Measurements from ENCODE around the gene EFNB2. TPM values are rescaled to one million over a fixed set of nuclear protein-coding genes. Genes with fewer than 3 reads are reported as not detected.
A peak's percentile ranks its signal among the peaks of the same experiment; 100 is the strongest.

The EFNB2 gene
- total RNA-seq, 1 experiment from 2014 or later, result 11.8 TPM

DNA sequence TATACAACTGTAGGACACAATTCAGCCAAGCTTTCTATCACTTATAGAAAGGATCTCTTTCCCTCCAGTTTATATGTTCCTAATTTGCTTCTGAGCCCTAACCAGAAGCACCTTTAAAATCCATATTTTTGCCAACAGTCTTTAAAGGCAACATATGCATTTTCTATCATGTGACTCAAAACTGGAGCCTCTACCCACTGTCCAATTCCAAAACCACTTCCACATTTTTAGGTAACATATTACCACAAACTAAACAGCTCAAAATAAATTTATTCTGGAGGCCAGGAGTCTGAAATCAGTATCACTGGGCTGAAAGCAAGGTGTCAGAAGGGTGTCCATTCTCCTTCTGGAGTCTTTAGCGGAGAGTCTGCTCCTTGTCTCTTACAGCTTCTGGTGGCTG, 15.9 kb upstream of the EFNB2 start:
- no peak for DNase-seq (ENCODE audit: low read depth)

DNA sequence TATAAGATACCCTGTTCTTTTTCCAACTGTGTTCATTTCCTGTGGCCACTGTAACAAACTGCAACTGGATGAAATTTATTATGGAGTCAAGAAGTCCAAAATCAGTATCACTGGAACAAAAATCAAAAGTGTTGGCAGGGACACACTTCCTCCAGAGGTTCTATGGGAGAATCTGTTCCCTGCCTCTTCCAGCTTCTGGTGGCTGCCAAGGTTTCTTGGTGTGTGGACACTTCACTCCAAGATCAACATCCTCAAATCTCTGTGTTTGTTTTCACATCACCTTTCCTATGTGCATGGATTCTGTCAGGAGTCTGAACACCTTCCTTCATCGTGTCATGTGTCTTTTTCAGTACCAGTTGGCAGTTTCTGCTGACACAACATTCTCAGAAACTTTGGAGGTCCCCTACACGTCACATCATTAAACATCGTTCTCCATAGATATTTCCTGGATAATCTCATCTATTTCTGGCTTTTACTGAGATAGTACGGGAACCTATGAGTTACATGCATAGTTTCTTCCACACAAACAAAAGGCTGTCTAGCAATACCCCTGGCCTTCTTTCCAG, 15.2 kb upstream of the EFNB2 start:
- no peak for DNase-seq (ENCODE audit: low read depth)

DNA sequence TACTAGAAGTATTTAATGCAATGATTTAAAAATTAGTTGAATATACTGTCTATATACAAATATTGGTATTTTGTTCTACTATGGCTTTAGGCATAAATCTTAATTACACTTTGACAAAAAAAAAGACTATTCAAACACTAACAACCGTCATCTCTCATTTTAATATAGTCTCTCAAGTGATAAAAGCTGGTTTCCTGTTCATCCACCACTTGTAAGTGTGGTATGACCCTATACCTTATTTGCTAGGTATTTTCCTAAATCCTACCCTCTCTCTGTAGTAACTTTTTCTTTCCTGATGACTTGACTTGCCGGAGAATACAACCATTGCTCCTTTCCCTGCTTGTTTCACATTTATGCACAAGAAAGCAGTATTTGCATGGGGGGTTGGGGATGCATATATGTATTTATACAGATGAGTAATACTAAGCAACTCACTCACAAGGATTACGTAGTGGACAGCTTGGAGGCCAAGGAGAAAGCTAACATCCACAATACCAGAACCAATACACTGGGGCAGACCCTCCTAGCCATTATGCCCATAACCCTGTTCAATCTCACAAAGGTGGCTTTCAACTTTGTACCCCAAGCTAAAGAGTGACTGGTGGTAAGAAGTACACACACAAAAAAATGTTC, 12.7 kb upstream of the EFNB2 start:
- DNase-seq (ENCODE audit: low read depth), result no peak

DNA sequence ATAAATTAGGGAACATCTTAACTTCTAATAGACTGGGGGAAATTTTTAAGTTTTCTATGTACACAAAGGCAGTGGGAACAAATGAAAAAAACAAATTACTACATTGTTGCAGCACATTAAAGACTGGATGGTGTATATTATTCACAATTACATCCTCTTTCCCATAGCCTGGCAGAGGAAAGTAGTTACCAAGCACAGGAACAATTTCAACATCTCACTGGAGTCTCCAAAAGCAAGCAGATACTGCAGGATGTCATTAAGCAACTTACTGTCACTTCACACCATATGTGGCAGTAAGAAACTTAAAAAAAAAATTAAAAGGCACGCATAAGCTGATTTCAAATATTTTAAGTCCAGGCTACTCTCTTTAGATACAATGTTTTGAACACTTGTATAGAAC, 6.4 kb upstream of the EFNB2 start:
- no peak for DNase-seq (ENCODE audit: low read depth)

DNA sequence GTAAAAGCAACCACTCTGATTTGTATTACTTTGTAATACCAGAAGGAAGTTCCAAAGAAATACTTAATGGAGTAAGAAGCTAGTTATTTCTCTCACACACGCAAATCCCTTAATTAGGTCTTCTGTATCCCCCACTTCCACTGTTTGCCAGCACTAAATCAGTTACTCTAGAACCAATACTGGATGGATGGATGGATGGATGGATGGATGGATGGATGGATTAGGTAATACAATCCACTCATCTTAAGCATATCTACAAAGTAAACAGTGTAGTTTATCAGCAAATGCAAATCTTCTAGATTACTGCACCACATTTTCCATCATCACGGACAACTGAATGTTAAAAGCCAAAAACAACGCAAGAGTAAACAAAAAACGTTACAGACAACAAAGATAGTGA, 5.2 kb upstream of the EFNB2 start:
- no peak for DNase-seq (ENCODE audit: low read depth)

DNA sequence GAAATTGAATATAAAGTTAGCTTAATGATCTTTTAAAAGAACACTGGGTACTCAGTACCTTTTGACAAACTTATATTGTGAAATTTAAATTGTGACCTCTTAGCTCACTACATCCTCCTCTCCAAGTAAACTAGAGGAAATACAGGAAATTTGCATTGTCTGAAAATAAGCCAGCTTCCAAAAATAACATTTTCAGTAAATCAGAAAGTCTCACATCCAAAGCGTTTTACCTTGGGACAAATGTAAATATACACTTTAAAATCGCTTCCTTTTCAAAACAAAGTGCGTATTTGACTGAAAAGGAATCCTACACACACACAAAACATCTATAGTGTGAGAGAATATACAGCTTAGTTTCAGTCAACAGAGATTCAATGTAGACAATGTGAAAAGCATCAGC, 2.1 kb upstream of the EFNB2 start:
- no peak for DNase-seq (ENCODE audit: low read depth)

DNA sequence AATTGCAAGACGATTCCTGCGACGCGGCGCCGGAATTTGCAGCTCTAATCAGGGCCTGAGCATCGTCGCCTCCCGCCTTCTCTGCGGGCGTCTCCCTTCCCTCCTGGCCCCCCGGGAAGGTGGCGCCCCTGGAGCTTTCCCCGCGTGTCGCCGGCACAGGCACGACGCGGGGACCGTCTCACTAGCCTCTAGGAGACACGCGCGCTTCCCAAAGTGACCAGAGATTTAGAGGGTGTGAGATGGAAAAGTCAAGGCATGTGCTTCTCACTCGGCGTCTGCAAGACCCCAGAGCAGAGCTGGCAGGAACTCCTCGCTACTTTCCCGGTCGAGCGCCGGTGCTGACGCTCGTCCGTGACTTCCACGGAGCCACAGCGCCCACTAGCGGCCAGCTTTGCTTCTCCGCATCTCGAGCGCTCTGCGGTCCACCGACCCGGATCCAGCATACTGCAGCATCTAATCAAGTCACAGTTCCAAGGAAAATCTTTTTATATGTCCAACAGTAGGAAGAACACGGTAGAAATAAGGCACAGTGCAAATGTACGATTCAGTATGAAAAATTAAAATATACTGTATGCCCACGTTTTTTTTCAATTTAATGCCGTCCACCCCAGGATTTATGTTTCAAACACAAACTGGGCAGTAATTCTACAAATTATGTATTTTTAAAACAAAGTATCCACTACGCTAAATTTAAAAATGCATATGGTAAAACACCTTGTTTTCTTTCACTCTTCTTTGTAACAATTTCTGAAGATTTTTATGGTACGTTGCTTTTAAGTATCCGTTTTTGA, 977 bp upstream of the EFNB2 start:
- peak; percentile 78 for DNase-seq (ENCODE audit: low read depth)

DNA sequence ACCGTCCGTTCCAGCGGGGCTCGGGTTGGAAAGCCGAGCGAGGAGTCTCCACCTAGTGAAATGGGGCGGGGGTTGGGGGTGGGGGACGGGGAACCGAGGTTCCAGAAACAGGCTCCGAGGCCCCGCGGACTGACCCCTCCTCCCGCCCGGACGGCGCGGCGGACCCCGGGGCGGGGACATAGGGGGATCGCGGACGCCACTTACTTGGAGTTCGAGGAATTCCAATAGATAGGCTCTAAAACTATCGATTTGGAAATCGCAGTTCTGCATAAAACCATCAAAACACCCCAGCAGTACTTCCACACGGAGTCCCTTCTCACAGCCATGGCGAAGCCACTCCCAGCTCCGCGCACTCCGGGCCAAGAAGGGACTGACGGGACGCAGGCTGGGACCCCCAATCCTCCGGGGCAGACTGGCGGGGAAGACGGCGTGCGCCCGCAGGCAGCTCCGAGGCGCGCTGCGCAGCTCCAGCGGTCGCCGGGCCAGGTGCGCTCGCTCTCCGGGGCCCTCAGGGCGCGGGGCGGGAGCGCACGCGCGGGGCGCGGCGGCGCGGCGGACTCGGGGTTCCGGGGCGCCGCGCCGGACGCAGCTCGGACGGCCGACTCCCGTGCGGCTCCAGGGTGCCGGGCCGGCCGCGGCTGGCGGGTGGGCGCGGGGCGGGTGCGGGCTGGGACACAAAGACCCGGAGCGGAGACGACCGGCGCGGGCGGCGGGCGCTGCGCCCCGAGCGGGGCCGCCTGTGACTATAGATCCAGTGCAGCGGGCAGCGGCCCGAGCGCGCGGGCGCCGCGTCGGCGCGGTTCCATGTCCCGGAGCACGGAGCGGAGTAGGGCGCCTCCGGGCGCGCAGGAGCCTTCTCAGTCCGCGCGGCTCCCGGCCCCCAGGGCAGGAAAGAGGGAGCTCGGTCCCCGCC, 567 bp downstream of the EFNB2 start:
- peak; percentile 16 for DNase-seq (ENCODE audit: low read depth)

DNA sequence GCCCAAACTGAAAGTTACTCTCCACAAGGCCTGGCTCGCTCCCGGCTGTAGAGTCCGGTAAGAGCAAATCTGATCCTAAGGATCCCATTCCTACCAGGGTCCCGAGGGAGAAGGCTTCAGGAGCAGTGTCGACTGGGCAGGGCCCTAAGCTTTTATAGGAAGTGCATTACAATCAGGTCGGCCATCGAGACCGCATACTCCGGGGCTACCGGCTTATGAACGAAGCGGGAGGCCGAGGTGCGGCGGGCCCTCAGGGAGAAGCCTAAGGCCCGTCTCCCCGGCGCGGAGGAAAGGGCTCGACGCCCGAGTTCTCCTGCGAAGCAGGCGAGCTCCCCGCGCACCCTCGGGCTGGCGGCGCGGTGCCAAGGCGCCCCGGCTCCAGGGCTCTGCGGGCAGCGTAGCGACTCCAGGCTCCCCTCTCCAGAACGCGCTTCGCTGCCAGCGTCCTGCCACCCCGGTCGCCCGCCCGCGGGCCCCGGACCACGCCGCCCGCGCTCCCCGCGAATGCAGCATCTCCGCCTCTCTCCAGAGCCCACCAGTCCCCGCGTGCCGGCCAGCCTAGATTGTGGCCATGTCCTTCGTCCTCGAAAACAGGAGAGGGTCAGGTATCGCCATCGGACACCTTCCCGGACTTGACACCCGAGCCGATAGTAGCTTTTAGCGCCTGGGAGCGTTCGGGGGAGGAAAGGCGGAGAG, 1.4 kb downstream of the EFNB2 start:
- peak; percentile 79 for DNase-seq (ENCODE audit: low read depth)

DNA sequence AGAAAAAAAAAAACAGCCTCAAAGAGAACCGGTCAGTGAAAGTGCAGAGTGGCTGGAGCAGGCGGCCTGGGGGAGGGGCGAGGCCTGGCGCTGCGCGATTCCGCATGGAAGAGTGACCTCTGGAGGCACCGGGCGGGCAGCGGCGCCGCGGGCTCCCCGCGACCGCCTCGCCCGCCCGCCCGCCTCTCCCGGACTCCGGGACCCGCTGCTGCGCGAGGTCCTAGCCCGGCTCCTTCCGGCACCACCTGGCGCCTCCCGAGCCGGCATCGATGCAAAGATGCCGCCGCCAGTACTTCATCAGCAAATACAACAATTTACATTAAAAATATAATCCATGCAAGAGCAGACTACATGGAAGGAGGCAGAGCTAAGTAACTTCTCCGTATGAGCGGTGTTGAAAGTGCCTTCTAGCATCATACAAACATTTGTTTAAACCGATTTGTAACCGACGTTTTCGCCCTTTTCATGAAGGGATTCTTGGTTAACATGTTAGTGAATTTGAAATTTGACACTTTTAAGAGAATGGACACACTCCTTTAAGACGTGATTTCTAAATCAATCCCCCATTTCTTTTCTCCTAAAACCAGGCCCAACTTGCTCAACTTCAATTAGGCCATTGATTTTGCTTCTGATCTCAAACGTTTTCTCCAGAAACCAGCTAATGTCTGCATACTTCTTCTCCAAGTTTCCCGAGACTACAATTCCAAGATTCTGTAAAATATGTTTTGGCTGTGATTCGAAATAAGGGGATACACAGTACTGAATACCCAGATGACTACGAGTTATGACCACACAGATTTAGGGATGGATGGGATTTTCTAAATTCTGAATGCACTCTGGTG, 2.1 kb downstream of the EFNB2 start:
- peak; percentile 82 for DNase-seq (ENCODE audit: low read depth)

DNA sequence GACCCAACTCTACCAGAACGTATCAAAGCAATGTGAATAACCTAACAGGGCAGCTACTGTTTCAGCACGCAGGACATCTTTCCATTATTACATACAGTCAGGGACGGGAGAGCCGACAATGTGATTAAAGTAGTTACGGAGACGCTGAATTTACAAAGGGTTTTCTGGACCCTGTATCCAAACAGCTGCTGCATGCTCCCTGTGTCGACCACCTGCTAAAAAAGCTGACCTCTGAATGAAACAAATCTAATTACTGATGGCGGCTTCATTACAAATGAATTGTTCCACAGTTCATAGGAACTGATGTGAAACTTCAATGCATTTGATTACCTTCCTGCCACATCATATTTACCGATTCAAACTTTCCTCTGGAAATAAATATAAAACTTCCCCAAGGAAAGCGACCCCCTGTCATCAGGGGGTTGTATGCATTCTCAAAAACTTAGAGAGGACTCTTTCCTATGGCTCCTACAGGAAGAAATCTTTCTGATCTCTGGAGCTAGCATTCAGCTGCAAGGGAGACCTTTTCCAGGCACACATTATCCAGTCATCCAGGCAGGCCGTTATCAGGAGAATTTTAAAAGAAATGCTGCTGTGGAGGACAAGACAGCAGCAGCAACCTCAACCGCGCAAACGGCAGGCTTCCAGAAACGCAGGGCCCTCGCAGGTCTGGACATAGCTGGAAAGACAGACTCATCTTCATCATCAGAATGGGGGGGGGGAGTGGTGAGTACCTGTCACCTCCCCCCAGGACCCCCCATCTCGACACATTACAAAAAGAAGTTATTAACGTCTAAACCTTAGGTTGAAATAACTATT, 3.1 kb downstream of the EFNB2 start:
- DNase-seq (ENCODE audit: low read depth), result peak; percentile 45

DNA sequence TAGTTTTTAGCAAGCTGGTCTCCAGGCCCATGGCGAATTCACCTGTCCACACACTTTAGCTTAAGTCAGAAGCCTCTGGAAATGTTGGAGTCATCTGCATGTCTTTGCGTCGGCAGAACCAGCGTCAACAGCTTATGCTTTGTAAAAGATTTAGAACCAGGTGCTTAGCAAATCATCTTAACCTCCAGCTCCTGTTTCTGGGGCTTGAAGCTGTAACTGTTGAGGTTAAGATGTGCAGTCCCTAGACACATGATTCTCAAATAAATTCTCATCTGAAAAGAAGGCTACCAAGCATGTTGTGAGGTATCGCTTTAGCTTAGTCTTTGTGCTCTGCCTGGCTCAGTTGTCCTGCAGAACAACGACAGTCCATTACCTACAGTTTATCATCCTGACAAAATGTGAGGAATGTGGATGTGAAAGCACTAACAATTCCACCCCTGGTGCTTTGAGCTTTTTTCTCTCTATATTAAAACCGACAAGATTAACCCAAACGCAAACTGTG, 4.4 kb downstream of the EFNB2 start:
- no peak for DNase-seq (ENCODE audit: low read depth)

DNA sequence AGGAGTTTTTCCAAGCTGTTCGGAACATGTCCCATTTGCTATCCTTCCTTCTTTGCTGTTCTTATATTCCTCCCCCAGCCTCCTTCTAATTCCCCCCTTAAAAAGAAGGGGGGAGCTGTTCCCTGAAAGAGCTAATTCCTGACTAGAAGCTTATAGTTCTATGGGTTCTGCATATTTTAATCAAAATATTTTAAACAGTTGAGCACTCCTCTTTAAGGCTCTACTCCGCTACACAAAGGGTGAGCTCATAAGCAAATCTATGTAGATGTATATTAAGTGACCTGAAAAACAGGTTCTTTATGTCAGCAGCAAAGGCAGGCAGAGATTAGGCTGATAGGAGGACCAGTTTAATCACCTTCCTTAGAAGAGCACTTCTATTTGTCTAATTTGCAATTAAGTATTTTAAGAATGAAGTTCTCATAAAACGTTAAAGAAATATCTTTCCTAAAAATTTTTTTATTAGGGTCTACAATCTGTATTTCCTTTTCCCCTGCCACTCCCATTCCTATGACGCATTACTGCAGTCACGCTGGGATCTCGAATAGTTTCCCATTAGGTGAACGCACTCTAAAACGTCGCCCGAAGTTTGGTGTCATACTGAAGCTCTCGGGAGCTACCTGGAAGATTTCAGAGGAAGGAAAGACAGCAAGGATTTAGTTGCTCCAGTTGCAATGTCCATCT, 5.2 kb downstream of the EFNB2 start:
- no peak for DNase-seq (ENCODE audit: low read depth)

DNA sequence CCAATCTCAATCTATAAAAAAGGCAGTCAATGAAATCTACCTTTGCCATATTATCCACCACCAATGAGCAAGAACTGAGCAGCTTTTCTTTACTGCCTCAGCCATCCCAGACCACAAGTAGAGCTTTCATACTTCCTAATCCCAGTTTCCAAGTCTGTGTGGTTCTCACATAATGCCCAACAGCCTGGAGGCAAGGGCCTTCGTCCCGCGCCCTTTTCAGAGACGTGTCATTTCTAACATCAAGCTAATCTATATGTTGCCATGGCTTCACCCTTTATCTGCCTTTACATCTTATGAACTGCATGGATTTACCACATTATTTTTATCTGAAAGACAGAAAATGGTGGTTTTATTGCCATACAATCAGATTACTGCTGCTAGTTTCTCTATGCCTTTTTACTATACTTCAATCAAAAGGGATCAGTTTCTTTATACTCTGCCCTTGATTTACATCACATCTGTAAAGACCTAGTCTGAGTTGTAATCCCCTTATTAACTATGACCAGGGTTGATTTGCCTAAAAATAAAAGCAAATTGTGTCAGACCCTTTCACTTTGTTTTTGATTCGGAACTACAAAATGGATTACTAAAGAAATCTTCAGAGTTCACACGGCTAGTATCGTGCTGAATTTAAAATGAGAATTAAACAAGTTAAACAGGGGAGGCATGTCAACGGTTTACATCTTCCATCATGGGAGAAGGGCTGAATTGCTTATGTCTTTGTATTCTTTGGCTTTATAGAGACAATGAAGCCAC, 5.9 kb downstream of the EFNB2 start:
- no peak for DNase-seq (ENCODE audit: low read depth)

DNA sequence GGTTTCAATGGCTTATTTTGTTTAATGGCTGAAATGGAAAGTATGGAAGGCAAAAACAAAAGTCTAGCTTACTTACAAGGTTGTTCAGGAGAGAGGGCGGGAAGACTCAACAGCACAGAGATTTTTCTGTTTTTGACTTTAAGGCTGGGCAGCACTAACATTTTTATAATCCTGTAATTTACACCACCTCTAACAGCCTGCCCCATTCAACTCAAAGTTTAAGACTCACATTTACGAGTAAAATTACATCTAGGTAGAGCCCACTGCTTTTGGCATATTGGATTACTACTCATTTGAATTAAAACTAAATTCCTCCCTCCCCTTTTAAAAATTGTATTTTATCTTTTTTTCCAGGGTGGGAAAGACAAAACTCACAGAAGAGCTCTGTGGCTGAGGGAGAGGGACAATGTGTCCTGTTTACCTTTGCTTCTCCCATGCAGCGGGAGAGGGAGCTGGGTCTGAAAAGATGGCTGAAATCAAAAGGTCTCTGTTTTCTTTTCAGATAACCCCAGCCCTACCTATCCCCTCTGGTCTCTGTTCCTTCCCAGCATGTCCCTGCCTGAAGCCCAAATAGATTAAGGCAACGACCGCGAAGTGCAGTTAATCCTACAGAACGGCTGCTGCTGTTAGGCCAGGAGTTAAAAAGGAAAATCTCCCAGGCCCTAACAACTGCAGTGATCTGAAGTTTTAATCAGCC, 6.6 kb downstream of the EFNB2 start:
- no peak for DNase-seq (ENCODE audit: low read depth)

DNA sequence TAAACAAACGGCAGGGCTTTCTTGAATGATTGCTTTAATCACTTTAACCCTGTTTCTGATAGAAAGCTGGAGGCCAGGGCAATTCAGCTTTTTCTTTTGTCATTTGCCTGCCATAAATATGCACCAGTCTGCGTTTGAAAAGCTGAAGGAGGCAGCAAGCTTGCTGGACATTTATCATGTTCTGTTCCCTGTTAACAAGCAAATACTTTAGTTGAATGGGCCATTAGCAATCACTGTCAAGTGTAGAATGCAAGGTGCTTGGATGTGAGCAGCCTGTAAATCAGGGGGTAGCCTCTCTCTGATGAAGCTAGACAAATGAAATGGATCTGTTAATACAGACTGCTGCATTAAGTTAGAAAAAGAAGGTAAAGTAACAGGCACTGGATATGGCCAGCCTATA, 7.6 kb downstream of the EFNB2 start:
- DNase-seq (ENCODE audit: low read depth), result no peak

DNA sequence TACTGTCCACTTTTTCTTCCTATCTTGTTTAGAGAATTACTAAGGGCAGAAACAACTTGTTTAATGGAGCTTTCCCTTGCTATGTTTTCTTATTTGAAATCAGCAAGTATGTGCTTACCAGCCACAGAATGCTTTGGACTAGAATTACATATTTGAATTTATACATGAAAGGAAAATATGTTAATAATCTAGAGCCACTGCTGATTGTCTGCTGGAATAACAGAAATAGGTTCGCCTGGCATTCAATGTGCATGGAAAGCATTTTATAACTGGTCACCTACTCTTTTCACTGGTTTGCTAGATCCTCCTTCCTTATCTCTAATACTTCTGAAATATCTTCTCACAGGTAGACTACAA, 8.0 kb downstream of the EFNB2 start:
- no peak for DNase-seq (ENCODE audit: low read depth)

Data from LHCN-M2 (cell line).